Sigmoid colon (tissue), 4 donors: ENCODE measurements around the gene GSDMA.

Experiments used
- EP300 ChIP-seq, 4 donors: sonication (generic); formaldehyde crosslinking; IDR thresholded peaks; one replicate each; pipeline ENCODE4 v1.6.1; 2017; ENCODE audit warnings: antibody characterized with exemption in 4 of 4
- POLR2AphosphoS5 ChIP-seq, 4 donors: sonication (generic); formaldehyde crosslinking; IDR thresholded peaks; one replicate each; pipeline ENCODE4 v1.6.1; 2017; ENCODE audit warnings: antibody characterized with exemption in 4 of 4
- TF ChIP-seq, protein P1 (sequence below), 4 experiments: fragments of 450-650 bp in 3 of 4; fragments of 200-600 bp in 1 of 4; IDR thresholded peaks; one replicate each; pipeline ENCODE4 v1.5.1; 2016 to 2019; ENCODE audit warnings: antibody characterized with exemption in 4 of 4, mild to moderate bottlenecking in 3 of 4, moderate library complexity in 2 of 4

DNA sequence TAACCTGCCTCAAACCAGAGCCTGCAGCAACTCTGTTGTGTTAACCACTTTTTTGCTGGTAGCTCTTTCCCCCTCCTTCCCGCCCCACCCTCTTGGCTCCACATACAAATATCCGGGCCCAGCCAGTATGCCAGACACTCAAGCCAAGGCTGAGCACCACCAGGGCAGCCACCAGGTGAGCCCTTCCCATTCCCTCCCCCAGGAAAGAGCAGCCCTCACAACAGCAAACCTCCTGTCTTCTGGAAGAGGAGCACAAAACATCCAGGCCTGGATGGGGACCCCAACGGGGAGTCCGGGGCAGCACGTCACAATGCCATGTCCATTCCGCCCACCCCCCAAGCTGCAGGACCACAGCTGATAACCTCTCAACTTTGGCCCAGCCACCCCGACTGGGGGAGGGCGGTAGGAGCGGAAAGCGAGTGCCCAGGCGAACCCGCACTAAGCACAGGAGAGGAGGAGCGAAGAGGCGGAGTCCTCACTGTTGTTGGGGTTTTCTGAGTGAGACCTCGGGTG is 36.2 kb upstream of the GSDMA start:
- TF ChIP-seq, protein P1, sequence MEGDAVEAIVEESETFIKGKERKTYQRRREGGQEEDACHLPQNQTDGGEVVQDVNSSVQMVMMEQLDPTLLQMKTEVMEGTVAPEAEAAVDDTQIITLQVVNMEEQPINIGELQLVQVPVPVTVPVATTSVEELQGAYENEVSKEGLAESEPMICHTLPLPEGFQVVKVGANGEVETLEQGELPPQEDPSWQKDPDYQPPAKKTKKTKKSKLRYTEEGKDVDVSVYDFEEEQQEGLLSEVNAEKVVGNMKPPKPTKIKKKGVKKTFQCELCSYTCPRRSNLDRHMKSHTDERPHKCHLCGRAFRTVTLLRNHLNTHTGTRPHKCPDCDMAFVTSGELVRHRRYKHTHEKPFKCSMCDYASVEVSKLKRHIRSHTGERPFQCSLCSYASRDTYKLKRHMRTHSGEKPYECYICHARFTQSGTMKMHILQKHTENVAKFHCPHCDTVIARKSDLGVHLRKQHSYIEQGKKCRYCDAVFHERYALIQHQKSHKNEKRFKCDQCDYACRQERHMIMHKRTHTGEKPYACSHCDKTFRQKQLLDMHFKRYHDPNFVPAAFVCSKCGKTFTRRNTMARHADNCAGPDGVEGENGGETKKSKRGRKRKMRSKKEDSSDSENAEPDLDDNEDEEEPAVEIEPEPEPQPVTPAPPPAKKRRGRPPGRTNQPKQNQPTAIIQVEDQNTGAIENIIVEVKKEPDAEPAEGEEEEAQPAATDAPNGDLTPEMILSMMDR (IDR thresholded peaks at IDR 0.05): no peak
- TF ChIP-seq EP300 (IDR thresholded peaks at IDR 0.05) (no peak), POLR2AphosphoS5 (IDR thresholded peaks at IDR 0.05) (no peak)
